HG03097 (cell line): ENCODE measurements around the gene SERPINB4.
A peak's percentile ranks its signal among the peaks of the same experiment; 100 is the strongest.

Experiments used
- ATAC-seq: cut with Tn5 transposase; IDR thresholded peaks from one replicate; pipeline ENCODE4 v1.9.1; 2021; ENCODE audit not compliant: unreplicated experiment, low FRiP score

SERPINB4 gene

GRCh38 chr18:63637703-63638102 lies 6.4 kb downstream of the SERPINB4 start:
- no peak for ATAC-seq

GRCh38 chr18:63627819-63628218 lies 16.2 kb downstream of the SERPINB4 start:
- no peak for ATAC-seq

GRCh38 chr18:63626431-63626830 lies 17.6 kb downstream of the SERPINB4 start:
- ATAC-seq: no peak

GRCh38 chr18:63624863-63625262 lies 19.2 kb downstream of the SERPINB4 start:
- no peak for ATAC-seq

- no peak for ATAC-seq
These were observed 24.4 kb downstream of the SERPINB4 start for GRCh38 chr18:63619661-63620060.

GRCh38 chr18:63617915-63618234 lies 26.2 kb downstream of the SERPINB4 start:
- ATAC-seq: no peak

- peak; percentile 56 for ATAC-seq
These were observed 26.8 kb downstream of the SERPINB4 start for GRCh38 chr18:63617049-63617914.

GRCh38 chr18:63613420-63613819 lies 30.6 kb downstream of the SERPINB4 start:
- no peak for ATAC-seq

- no peak for ATAC-seq
These were observed 37.5 kb downstream of the SERPINB4 start for GRCh38 chr18:63606526-63606925.

GRCh38 chr18:63604791-63605567 lies 39.1 kb downstream of the SERPINB4 start:
- no peak for ATAC-seq

- peak; percentile 94 for ATAC-seq
These were observed 40.3 kb downstream of the SERPINB4 start for GRCh38 chr18:63603772-63604171.

- ATAC-seq: no peak
These were observed 40.7 kb downstream of the SERPINB4 start for GRCh38 chr18:63603355-63603754.

- no peak for ATAC-seq
These were observed 47.1 kb downstream of the SERPINB4 start for GRCh38 chr18:63596964-63597363.

- no peak for ATAC-seq
These were observed 51.6 kb downstream of the SERPINB4 start for GRCh38 chr18:63592471-63592870.

GRCh38 chr18:63591725-63592124 lies 52.3 kb downstream of the SERPINB4 start:
- no peak for ATAC-seq

GRCh38 chr18:63590966-63591695 lies 52.9 kb downstream of the SERPINB4 start:
- no peak for ATAC-seq

GRCh38 chr18:63590373-63590772 lies 53.7 kb downstream of the SERPINB4 start:
- ATAC-seq: no peak

- no peak for ATAC-seq
These were observed 55.1 kb downstream of the SERPINB4 start for GRCh38 chr18:63588909-63589308.
